ENCODE measurements around the gene C1orf21.

C1orf21 gene

GRCh38 chr1:184503221-184503749, 116.5 kb downstream of the C1orf21 start:
- Histone ChIP-seq H3K9me2 (ENCODE audit: low read depth, low read length) (no peaks in the 10 kb centered on the region), H4K20me1 (ENCODE audit: insufficient read depth, low read length) (no peaks in the 10 kb centered on the region), H3K79me2 (ENCODE audit: insufficient read depth, low read length) (no peaks in the 10 kb centered on the region), H3K27me3 (ENCODE audit: insufficient read depth, low read length) (no peaks in the 10 kb centered on the region), H3K27ac (ENCODE audit: low read depth, low read length, poor library complexity, severe bottlenecking) (no peak overlapping the region), H3K9me3 (ENCODE audit: low read length) (no peaks in the 10 kb centered on the region), H3F3A (ENCODE audit: insufficient read depth, low read length) (no peaks in the 10 kb centered on the region), H3K4me1 (ENCODE audit: insufficient read depth, low read length, severe bottlenecking) (no peaks in the 10 kb centered on the region), H3K4me2 (ENCODE audit: low read length) (no peak overlapping the region), H2AFZ (ENCODE audit: low read length) (no peak overlapping the region), H3K4me3 (ENCODE audit: low read depth, low read length, poor library complexity, severe bottlenecking) (no peak overlapping the region), H3K9ac (ENCODE audit: low read length) (no peak overlapping the region), H3K36me3 (ENCODE audit: insufficient read depth, low read length) (no peaks in the 10 kb centered on the region)
- TF ChIP-seq EZH2 (IDR thresholded peaks at IDR 0.05; ENCODE audit: borderline replicate concordance, low read length) (no peak), CTCF (IDR thresholded peaks at IDR 0.05; ENCODE audit: low read length) (no peak)

- Histone ChIP-seq H3K36me3 (ENCODE audit: insufficient read depth, low read length) (no peaks in the 10 kb centered on the region), H3K27me3 (ENCODE audit: insufficient read depth, low read length) (no peaks in the 10 kb centered on the region), H3K27ac (ENCODE audit: low read depth, low read length, poor library complexity, severe bottlenecking) (no peak overlapping the region), H2AFZ (ENCODE audit: low read length) (no peak overlapping the region), H3K4me3 (ENCODE audit: low read depth, low read length, poor library complexity, severe bottlenecking) (no peak overlapping the region), H3K9me3 (ENCODE audit: low read length) (no peaks in the 10 kb centered on the region), H3F3A (ENCODE audit: insufficient read depth, low read length) (no peaks in the 10 kb centered on the region), H4K20me1 (ENCODE audit: insufficient read depth, low read length) (no peaks in the 10 kb centered on the region), H3K4me1 (ENCODE audit: insufficient read depth, low read length, severe bottlenecking) (no peaks in the 10 kb centered on the region), H3K9ac (ENCODE audit: low read length) (no peak overlapping the region), H3K79me2 (ENCODE audit: insufficient read depth, low read length) (no peaks in the 10 kb centered on the region), H3K9me2 (ENCODE audit: low read depth, low read length) (no peaks in the 10 kb centered on the region), H3K4me2 (ENCODE audit: low read length) (no peak overlapping the region)
- no peak for TF ChIP-seq EZH2 (IDR thresholded peaks at IDR 0.05; ENCODE audit: borderline replicate concordance, low read length)
- no peak for TF ChIP-seq CTCF (IDR thresholded peaks at IDR 0.05; ENCODE audit: low read length)
These were observed 117.5 kb downstream of the C1orf21 start for GRCh38 chr1:184504040-184504954.

- no peak overlapping the region for H3K9ac ChIP-seq (ENCODE audit: low read length)
- H2AFZ ChIP-seq (ENCODE audit: low read length) = no peak overlapping the region
- no peaks in the 10 kb centered on the region for H4K20me1 ChIP-seq (ENCODE audit: insufficient read depth, low read length)
- no peaks in the 10 kb centered on the region for H3F3A ChIP-seq (ENCODE audit: insufficient read depth, low read length)
- no peaks in the 10 kb centered on the region for H3K4me1 ChIP-seq (ENCODE audit: insufficient read depth, low read length, severe bottlenecking)
- no peak overlapping the region for H3K27ac ChIP-seq (ENCODE audit: low read depth, low read length, poor library complexity, severe bottlenecking)
- H3K27me3 ChIP-seq (ENCODE audit: insufficient read depth, low read length) = no peaks in the 10 kb centered on the region
- H3K79me2 ChIP-seq (ENCODE audit: insufficient read depth, low read length) = no peaks in the 10 kb centered on the region
- no peaks in the 10 kb centered on the region for H3K9me3 ChIP-seq (ENCODE audit: low read length)
- H3K9me2 ChIP-seq (ENCODE audit: low read depth, low read length) = no peaks in the 10 kb centered on the region
- TF ChIP-seq EZH2 (IDR thresholded peaks at IDR 0.05; ENCODE audit: borderline replicate concordance, low read length) (no peak), CTCF (IDR thresholded peaks at IDR 0.05; ENCODE audit: low read length) (no peak)
- no peaks in the 10 kb centered on the region for H3K36me3 ChIP-seq (ENCODE audit: insufficient read depth, low read length)
- no peak overlapping the region for H3K4me3 ChIP-seq (ENCODE audit: low read depth, low read length, poor library complexity, severe bottlenecking)
- no peak overlapping the region for H3K4me2 ChIP-seq (ENCODE audit: low read length)
These were observed 118.1 kb downstream of the C1orf21 start for GRCh38 chr1:184504955-184505338.
